DOHH2 (cell line): ENCODE results near the gene CD52.
"Not testable (repeated sequence)": the region's sequence is repeated elsewhere in the genome, so short reads cannot be mapped to it uniquely, and the experiment has no call there.

ENCODE experiments used
- CTCF ChIP-seq: fragments of 200-600 bp; sonication (generic); IDR thresholded peaks from one replicate; pipeline ENCODE4 v1.5.1; 2014; ENCODE audit warnings: antibody characterized with exemption, mild to moderate bottlenecking, low read depth, low read length; ENCODE audit not compliant: poor library complexity, severe bottlenecking
- EZH2phosphoT487 ChIP-seq: fragments of 200-600 bp; sonication (generic); IDR thresholded peaks from 2 replicates; pipeline ENCODE4 v1.6.1; 2017; ENCODE audit warnings: borderline replicate concordance, mild to moderate bottlenecking, antibody characterized with exemption, low read length, moderate library complexity, mixed read lengths

GRCh38 chr1:26329380-26329779, 11.6 kb downstream of the CD52 start:
- not testable (repeated sequence) for TF ChIP-seq CTCF, EZH2phosphoT487
